Endothelial cell of umbilical vein (primary cell): ENCODE results near the gene SCN10A. TPM values are rescaled to one million over a fixed set of nuclear protein-coding genes. Genes with fewer than 3 reads are reported as not detected.

Experiments
- BruUV-seq: library from RNA; stranded (reverse); fragments of 400-500 nt; replicated peaks from 2 replicates; lab custom pipeline; 2021; lab: Mats Ljungman, UMichigan
- CTCF ChIA-PET: fragments of 300-600, 350-600 bp; sonication (Branson Sonifier 250); formaldehyde crosslinking; loops from one replicate; lab custom pipeline; 2021; ENCODE audit warnings: antibody characterized with exemption, inconsistent platforms; lab: Charles Lee
- POLR2A ChIA-PET: fragments of 300-600, 350-600 bp; sonication (Branson Sonifier 250); formaldehyde crosslinking; loops from one replicate; lab custom pipeline; 2021; ENCODE audit warnings: antibody characterized with exemption, inconsistent platforms; lab: Charles Lee
- DNase-seq: peaks from one replicate; pipeline ENCODE4 v3.0.0-alpha.2; 2011; ENCODE audit warnings: low read depth, low spot score
- FAIRE-seq: peaks from 2 replicates; lab custom pipeline; 2011; peaks lifted over from hg19 to GRCh38; lab: Jason Lieb, UNC
- H2AFZ ChIP-seq: 2 replicates; pipeline ENCODE4 v1.6.0; 2012; ENCODE audit warnings: low read depth, low read length, control low read depth, inconsistent platforms
- H3K27ac ChIP-seq: 2 replicates; pipeline ENCODE4 v1.5.1; 2011; ENCODE audit warnings: low read depth, mild to moderate bottlenecking, control low read depth, low read length, moderate library complexity; ENCODE audit not compliant: insufficient read depth
- H3K27me3 ChIP-seq, 2 experiments: 2 replicates each; pipeline versions ENCODE4 v1.6.0 to v1.6.1; 2011; ENCODE audit warnings: low read length in 2 of 2, mixed read lengths in 1 of 2; ENCODE audit not compliant: control insufficient read depth in 2 of 2, insufficient read depth in 2 of 2
- H3K36me3 ChIP-seq, 2 experiments: 2 replicates in 1 of 2; 3 replicates in 1 of 2; pipeline ENCODE4 v1.5.1; 2011; ENCODE audit warnings: low read length in 2 of 2, mild to moderate bottlenecking in 1 of 2, moderate library complexity in 1 of 2; ENCODE audit not compliant: control insufficient read depth in 2 of 2, insufficient read depth in 2 of 2; ENCODE audit errors: extremely low read depth in 1 of 2
- H3K4me1 ChIP-seq: 3 replicates; pipeline ENCODE4 v1.5.1; 2011; ENCODE audit warnings: mild to moderate bottlenecking, low read length; ENCODE audit not compliant: control insufficient read depth, insufficient read depth; ENCODE audit errors: extremely low read depth
- H3K4me2 ChIP-seq: 2 replicates; pipeline ENCODE4 v1.6.1; 2011; ENCODE audit warnings: low read length, control low read depth, mixed read lengths; ENCODE audit not compliant: insufficient read depth
- H3K4me3 ChIP-seq, 3 experiments: fragments of 200-600 bp in 1 of 3; sonication (generic), shearing (Covaris generic) in 1 of 3; replicated peaks in 1 of 3; 2 replicates each; pipeline ENCODE4 v1.5.1; 2011 to 2016; ENCODE audit warnings: control low read depth in 3 of 3, low read length in 3 of 3, mild to moderate bottlenecking in 2 of 3, inconsistent platforms in 1 of 3, low read depth in 1 of 3, moderate library complexity in 1 of 3; ENCODE audit not compliant: insufficient read depth in 1 of 3
- H3K79me2 ChIP-seq: 2 replicates; pipeline ENCODE4 v1.6.0; 2012; ENCODE audit warnings: low read length, inconsistent platforms; ENCODE audit not compliant: control insufficient read depth, insufficient read depth
- H3K9ac ChIP-seq: replicated peaks from 2 replicates; pipeline ENCODE3; 2011; ENCODE audit warnings: low read length, control low read depth; ENCODE audit not compliant: insufficient read depth; ENCODE audit errors: extremely low read depth
- H3K9me1 ChIP-seq: replicated peaks from 3 replicates; pipeline ENCODE4 v1.6.0; 2011; ENCODE audit warnings: mild to moderate bottlenecking, low read length; ENCODE audit not compliant: control insufficient read depth, insufficient read depth; ENCODE audit errors: extremely low read depth
- H3K9me3 ChIP-seq: replicated peaks from 2 replicates; pipeline ENCODE4 v1.5.1; 2012; ENCODE audit warnings: low read length, inconsistent platforms; ENCODE audit not compliant: control insufficient read depth, insufficient read depth
- H4K20me1 ChIP-seq: replicated peaks from 2 replicates; pipeline ENCODE3; 2011; ENCODE audit warnings: mild to moderate bottlenecking, low read length; ENCODE audit not compliant: control insufficient read depth, insufficient read depth; ENCODE audit errors: extremely low read depth
- CTCF ChIP-seq, 2 donors: IDR thresholded peaks; 1 replicate in 1 of 2; 2 replicates in 1 of 2; pipeline ENCODE4 v1.5.1; 2011; ENCODE audit warnings: low read length in 2 of 2, mild to moderate bottlenecking in 2 of 2, moderate library complexity in 2 of 2, control low read depth in 1 of 2, inconsistent platforms in 1 of 2, low read depth in 1 of 2; ENCODE audit not compliant: insufficient read depth in 1 of 2; ENCODE audit errors: extremely low read depth in 1 of 2
- EZH2 ChIP-seq: IDR thresholded peaks from 2 replicates; pipeline ENCODE4 v1.6.1; 2012; ENCODE audit warnings: borderline replicate concordance, low read depth, mild to moderate bottlenecking, moderate library complexity, low read length, inconsistent platforms; ENCODE audit not compliant: severe bottlenecking
- FOS ChIP-seq: IDR thresholded peaks from 2 replicates; pipeline ENCODE4 v1.6.1; 2011; ENCODE audit warnings: mild to moderate bottlenecking, low read length, moderate library complexity, borderline replicate concordance; ENCODE audit not compliant: insufficient read depth
- GATA2 ChIP-seq: IDR thresholded peaks from 2 replicates; pipeline ENCODE4 v1.7.0; 2011; ENCODE audit warnings: low read depth, mild to moderate bottlenecking, moderate library complexity, mixed read lengths, low read length; ENCODE audit not compliant: insufficient read length, insufficient read depth
- JUN ChIP-seq: IDR thresholded peaks from 2 replicates; pipeline ENCODE4 v1.6.1; 2011; ENCODE audit warnings: borderline replicate concordance, low read depth; ENCODE audit not compliant: insufficient read length, insufficient read depth
- MAX ChIP-seq: IDR thresholded peaks from 2 replicates; pipeline ENCODE4 v1.6.1; 2011; ENCODE audit not compliant: insufficient read depth, insufficient read length
- MYC ChIP-seq: IDR thresholded peaks from one replicate; pipeline ENCODE4 v1.6.1; 2011; ENCODE audit warnings: mild to moderate bottlenecking, low read depth, low read length
- POLR2A ChIP-seq: IDR thresholded peaks from 2 replicates; pipeline ENCODE4 v1.6.1; 2012; ENCODE audit warnings: low read depth, mild to moderate bottlenecking, control low read depth, low read length
- POLR2AphosphoS5 ChIP-seq: IDR thresholded peaks from 2 replicates; pipeline ENCODE4 v1.6.1; 2012; ENCODE audit warnings: low read depth, mild to moderate bottlenecking, control low read depth, low read length, moderate library complexity; ENCODE audit not compliant: insufficient read depth
- dilution Hi-C: fragments of 300-500 bp; cut with MboI; formaldehyde crosslinking; loops from one replicate; pipeline ENCODE4 v1.15.0; 2019; ENCODE audit warnings: low sequenced_read_pairs; ENCODE audit not compliant: extremely low pct_ligation_motif_present
- intact Hi-C: fragments of 100-400 bp; cut with micrococcal nuclease; formaldehyde crosslinking; loops from one replicate; pipeline ENCODE4 v1.10.0; 2022
- polyA plus RNA-seq, 4 experiments: library from polyadenylated mRNA; depleted of rRNA in 3 of 4; stranded (reverse) in 3 of 4; unstranded in 1 of 4; fragments of >200 nt; gene quantifications; 2 replicates each; pipeline versions ENCODE4 v1.2.1 to v1.2.3, GENCODE V29; 2011 to 2012; ENCODE audit warnings: missing spikeins in 1 of 4
- total RNA-seq: library from RNA; stranded (reverse); gene quantifications from 2 replicates; pipeline ENCODE4 v1.2.3, GENCODE V29; 2021

The SCN10A gene
- total and polyA plus RNA-seq, 2 donors (not counting 3 experiments of a cell fraction or from before 2014, with no cell fraction given): 0.07 TPM; not detected in 1

GRCh38 chr3:38739931-38740330, 76.1 kb downstream of the SCN10A start:
- POLR2A ChIA-PET: no interaction called here
- intact Hi-C loops (loop anchor here (2.0 kb wide), 1 partner anchor 81 kb away; no protein-coding TSS in a partner anchor), dilution Hi-C loops (no loop called here)
- no peaks in the 10 kb centered on the region for H3K79me2 ChIP-seq
- H4K20me1 ChIP-seq: no peaks in the 10 kb centered on the region
- BruUV-seq: no TSS peak
- no peaks in the 10 kb centered on the region for H3K36me3 ChIP-seq
- no peak for FAIRE-seq
- no peak overlapping the region for H3K4me2 ChIP-seq
- no peaks in the 10 kb centered on the region for H3K9me1 ChIP-seq
- no peak for DNase-seq
- H3K27me3 ChIP-seq: no peaks in the 10 kb centered on the region
- H3K4me3 ChIP-seq: no peak overlapping the region
- H3K9me3 ChIP-seq: no peaks in the 10 kb centered on the region
- H3K9ac ChIP-seq: no peak overlapping the region
- H2AFZ ChIP-seq: no peak overlapping the region
- CTCF ChIA-PET: interaction anchor here (0.9 to 5.3 kb wide), 17 partner anchors 8 to 260 kb away, joined by 3 to 72 read pairs (median 8); no protein-coding TSS in a partner anchor
- no peak overlapping the region for H3K27ac ChIP-seq
- TF ChIP-seq MYC: no peak
- no peak for TF ChIP-seq POLR2A
- no peak for TF ChIP-seq JUN
- no peak for TF ChIP-seq CTCF (IDR thresholded peaks at IDR 0.05; ENCODE audit: extremely low read depth in 1 of 2, insufficient read depth in 1 of 2, low read depth in 1 of 2, low read length in 2 of 2)
- no peak for TF ChIP-seq POLR2AphosphoS5
- TF ChIP-seq EZH2: no peak
- TF ChIP-seq GATA2: no peak
- no peak for TF ChIP-seq FOS
- TF ChIP-seq MAX: no peak
- peaks cover 3% of the 10 kb centered on the region for H3K4me1 ChIP-seq
